ENCODE measurements around the gene UIMC1.
A peak's percentile ranks its signal among the peaks of the same experiment; 100 is the strongest.
"Not testable (repeated sequence)": the region's sequence is repeated elsewhere in the genome, so short reads cannot be mapped to it uniquely, and the experiment has no call there.

UIMC1 gene

DNA sequence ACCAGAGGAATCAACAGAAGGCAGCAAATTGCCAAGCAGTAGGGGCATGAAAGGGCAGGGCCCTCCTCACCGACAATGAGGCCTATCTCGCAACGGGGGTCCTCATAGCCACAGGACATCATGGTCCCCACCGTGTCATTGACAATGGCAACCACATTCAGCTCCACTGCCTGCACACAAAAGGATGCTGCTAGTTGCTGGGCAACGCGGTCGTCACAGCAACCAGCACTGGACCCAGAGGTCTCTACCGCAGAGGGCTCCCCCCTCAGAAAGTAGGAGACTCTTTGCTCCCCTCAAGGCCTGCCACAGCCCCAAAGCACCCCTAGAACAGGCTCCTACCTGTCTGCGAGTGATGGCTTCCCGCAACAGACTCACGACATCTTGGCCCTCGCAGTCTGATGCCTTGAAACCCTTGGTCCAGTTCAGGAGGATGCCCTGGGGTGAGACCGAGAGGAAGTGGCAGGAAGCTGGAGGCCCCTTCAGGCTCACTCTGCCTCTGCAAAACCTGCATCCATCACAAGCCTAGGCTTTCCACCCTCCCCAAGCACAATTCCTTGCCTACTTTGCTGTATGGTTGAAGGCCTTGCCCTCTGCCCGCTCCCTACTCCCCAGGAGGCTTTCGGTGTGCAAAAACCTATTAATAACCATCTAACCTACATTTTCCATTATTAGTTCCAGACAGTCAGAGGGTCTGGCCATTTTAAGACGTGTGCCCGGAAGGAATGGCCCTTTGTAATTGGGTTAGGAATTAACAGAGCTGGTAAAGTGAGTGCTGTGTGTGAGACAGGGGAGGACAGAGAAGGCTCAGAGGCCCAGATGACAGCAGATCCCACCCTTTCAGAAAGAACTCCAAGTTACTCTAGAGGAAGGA is 122.6 kb downstream of the UIMC1 start:
- no peak for DNase-seq (ENCODE audit: low spot score)

DNA sequence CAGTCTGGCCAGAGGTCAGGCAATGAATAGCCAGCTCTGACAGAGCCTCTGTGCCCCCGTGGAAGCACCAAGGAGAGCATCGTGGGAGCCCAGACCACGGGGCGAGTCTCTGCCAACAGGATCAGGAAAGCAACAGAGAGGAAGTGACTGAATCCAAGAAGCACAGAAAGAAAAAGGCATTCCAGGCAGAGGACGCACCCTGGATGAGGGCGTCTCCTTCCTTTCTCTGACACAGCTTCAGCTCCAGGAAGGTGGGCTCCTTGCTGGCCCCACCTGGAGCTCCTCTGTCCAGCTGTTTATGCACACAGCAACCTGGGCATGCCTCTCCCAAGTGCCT is 124.0 kb downstream of the UIMC1 start:
- DNase-seq (ENCODE audit: low spot score) = no peak

DNA sequence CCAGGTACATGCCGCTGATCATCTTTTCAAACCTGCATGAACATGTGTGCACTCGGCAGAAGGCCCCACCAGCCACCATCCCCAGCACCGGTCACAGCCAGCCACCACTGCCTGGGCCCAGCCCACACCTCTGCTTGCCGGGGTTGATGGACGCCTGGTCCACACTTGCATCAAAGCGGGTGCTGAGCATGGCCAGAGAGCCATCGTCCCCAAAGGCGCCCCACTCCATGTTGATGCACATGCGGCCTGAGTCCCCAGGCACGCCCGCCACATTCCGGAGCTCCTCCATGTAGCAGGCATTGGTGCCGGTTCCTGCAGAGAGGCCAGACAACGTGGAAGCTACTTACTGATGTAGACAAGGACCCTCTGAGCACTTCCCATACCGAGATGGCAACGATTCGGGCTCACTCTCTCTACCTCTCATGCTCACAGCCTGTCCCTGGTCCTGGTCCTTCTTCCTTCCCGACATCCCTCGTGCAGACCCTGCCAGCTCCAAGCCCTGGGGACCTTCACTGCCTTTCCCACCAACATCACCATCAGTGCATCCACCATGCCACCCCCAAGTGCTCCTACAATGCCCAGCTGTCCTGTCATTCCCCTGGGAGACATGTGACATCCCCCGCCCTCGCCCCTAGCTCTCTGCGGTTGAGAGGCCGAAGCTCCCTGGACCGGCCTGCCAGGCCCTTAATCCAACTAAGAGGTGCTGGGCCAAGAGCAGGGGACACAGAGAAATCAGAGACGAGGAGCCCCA is 124.6 kb downstream of the UIMC1 start:
- no peak for DNase-seq (ENCODE audit: low spot score)

- DNase-seq (ENCODE audit: low spot score) = no peak
These were observed 125.4 kb downstream of the UIMC1 start for GRCh38 chr5:176881021-176881749.

GRCh38 chr5:176880366-176881020 is 126.1 kb downstream of the UIMC1 start:
- DNase-seq (ENCODE audit: low spot score) = no peak

- DNase-seq (ENCODE audit: low spot score) = no peak
These were observed 126.8 kb downstream of the UIMC1 start for GRCh38 chr5:176879663-176880361.

DNA sequence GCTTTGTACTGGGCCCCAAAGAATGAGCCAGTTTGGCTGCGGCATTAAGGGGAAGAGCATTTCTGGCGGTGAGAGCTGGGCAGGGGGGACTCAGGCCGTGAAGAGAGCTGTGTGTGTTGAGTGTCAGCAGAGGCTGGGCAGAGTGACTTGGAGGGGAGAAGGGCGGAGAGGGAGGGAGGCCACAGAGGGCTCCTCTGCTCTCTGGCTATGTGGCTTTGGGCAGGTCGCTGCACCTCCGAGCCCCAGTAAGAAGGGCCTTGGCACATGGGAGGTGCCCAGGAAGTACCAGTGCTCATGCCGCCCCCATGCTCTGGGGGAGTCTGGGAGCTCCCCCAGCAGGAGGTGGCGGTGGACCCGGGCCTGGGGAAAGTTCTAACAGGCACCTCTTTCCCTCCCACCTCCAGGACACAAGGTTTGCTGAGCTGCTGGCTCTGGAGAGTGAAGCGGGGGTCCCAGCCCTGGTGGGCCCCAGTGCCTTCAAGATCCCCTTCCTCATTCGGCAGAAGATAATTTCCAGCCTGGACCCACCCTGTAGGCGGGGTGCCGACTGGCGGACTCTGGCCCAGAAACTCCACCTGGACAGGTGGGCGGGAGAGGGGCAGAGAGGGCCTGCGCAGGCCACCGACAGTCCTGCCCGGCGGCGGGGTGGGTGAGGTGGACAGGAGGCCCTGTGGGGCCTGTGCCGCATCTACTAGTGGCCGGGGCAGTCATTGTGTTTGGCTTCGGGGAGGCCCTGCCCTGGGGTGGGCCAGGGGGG is 127.5 kb downstream of the UIMC1 start:
- DNase-seq (ENCODE audit: low spot score) = no peak

GRCh38 chr5:176878463-176878862 is 128.1 kb downstream of the UIMC1 start:
- no peak for DNase-seq (ENCODE audit: low spot score)

DNA sequence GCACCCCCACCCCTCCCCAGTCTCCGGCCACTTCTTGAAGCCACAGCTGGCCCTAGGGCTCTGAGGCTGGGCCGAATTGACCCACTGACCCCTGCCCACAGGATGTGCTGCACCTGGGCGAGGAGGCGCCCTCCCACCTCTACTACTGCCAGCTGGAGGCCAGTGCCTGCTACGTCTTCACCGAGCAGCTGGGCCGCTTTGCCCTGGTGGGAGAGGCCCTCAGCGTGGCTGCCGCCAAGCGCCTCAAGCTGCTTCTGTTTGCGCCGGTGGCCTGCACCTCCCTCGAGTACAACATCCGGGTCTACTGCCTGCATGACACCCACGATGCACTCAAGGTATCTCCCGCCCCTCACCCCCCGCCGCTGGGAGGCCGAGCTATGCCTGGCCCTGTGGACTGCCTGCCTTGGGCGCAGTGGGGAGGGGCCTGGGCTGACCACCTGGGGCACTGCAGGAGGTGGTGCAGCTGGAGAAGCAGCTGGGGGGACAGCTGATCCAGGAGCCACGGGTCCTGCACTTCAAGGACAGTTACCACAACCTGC is 128.7 kb downstream of the UIMC1 start:
- DNase-seq (ENCODE audit: low spot score) = no peak

DNA sequence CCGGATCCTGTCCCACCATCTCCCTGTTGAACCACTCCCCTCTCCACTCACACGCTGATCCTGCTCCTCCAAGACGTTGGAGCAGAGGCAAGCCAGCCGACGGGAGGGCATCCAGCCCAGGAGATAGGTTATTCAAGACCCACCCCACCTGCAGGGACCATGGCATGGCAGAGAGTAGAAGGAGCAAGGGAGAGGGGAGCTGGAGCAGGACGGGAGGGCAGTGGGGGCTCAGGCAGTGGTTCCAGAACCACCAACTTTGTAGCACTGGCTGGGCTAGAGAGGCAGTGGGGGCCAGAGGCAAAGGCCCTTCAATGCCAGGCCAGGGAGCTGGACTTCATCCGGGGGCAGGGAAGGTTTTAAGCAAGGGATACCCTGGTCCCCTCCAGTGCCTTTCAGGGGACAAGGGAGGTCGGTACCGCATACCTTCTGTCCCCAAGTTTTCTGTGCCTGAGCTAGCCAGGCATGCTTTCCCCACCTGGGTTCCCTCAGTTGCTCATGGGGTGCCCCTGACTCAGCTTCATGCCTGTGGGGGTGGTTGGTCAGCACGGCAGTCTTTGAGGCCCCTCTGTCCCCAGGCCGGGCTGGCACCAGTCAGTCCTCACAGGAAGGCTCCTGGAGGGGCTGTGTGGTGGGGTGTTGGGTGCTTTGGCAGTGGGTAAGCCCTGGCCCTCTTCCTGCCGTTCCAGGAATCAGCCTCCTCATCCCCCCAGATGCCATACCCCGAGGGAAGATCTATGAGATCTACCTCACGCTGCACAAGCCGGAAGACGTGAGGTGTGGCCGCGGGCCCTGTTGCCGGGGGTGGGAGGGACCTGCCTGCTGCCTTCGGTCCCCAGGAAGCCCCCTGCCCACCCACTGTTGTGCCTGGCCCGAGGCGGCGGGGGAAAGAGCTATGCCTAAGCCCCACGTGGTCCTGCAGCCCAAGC is 129.8 kb downstream of the UIMC1 start:
- no peak for DNase-seq (ENCODE audit: low spot score)

- DNase-seq (ENCODE audit: low spot score) = no peak
These were observed 130.6 kb downstream of the UIMC1 start for GRCh38 chr5:176875783-176876505.

GRCh38 chr5:176875014-176875550 is 131.5 kb downstream of the UIMC1 start:
- DNase-seq (ENCODE audit: low spot score) = no peak

DNA sequence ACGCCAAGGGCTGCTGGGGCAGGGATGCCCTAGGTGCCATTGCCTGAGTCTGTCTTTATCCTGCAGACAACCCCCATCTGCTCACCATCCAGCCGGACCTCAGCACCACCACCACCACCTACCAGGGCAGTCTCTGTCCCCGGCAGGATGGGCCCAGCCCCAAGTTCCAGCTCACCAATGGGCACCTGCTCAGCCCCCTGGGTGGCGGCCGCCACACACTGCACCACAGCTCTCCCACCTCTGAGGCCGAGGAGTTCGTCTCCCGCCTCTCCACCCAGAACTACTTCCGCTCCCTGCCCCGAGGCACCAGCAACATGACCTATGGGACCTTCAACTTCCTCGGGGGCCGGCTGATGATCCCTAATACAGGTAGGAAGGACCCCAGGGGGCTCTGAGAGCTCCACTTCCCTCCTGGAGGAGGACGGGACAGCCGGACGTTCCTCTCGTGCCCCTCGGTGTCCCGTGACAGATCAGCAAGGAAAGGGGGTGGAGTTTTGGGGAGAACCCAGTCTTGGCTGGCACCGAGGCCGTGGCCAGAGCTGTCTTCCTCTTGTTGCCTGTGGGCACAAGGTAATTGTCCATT is 132.3 kb downstream of the UIMC1 start:
- no peak for DNase-seq (ENCODE audit: low spot score)

GRCh38 chr5:176873541-176874172 is 132.9 kb downstream of the UIMC1 start:
- peak; percentile 40 for DNase-seq (ENCODE audit: low spot score)

- not testable (repeated sequence) for DNase-seq (ENCODE audit: low spot score)
These were observed 133.6 kb downstream of the UIMC1 start for GRCh38 chr5:176873011-176873410.

GRCh38 chr5:176872586-176872985 is 134.0 kb downstream of the UIMC1 start:
- not testable (repeated sequence) for DNase-seq (ENCODE audit: low spot score)

GRCh38 chr5:176870644-176871043 is 135.9 kb downstream of the UIMC1 start:
- DNase-seq (ENCODE audit: low spot score) = not testable (repeated sequence)
